MM.1S (cell line): ENCODE data around the gene CDKN1B.

Experiments used
- DNase-seq: peaks from one replicate; pipeline ENCODE4 v3.0.0-alpha.2; 2015
- H2AFZ ChIP-seq: fragments of 300-600 bp; sonication (generic); 2 replicates; pipeline ENCODE4 v1.6.0; 2016; ENCODE audit warnings: antibody characterized with exemption, low read length
- H3F3A ChIP-seq: fragments of 300-600 bp; sonication (generic); 2 replicates; pipeline ENCODE4 v1.6.1; 2016; ENCODE audit warnings: mild to moderate bottlenecking, antibody characterized with exemption, low read length, moderate library complexity, mixed read lengths; ENCODE audit not compliant: insufficient read depth
- H3K27ac ChIP-seq: fragments of 300-600 bp; sonication (generic); 2 replicates; pipeline ENCODE4 v1.5.1; 2016; ENCODE audit warnings: mild to moderate bottlenecking, low read length
- H3K27me3 ChIP-seq: fragments of 300-600 bp; sonication (generic); replicated peaks from 2 replicates; pipeline ENCODE4 v1.6.0; 2016; ENCODE audit warnings: low read length; ENCODE audit not compliant: insufficient read depth
- H3K36me3 ChIP-seq: fragments of 300-600 bp; sonication (generic); replicated peaks from 2 replicates; pipeline ENCODE4 v1.6.1; 2016; ENCODE audit warnings: mild to moderate bottlenecking, low read length, mixed read lengths; ENCODE audit not compliant: insufficient read depth
- H3K4me1 ChIP-seq: fragments of 300-600 bp; sonication (generic); 2 replicates; pipeline ENCODE4 v1.6.1; 2016; ENCODE audit warnings: low read length, mixed read lengths
- H3K4me2 ChIP-seq: fragments of 300-600 bp; sonication (generic); 2 replicates; pipeline ENCODE4 v1.6.0; 2016; ENCODE audit warnings: low read depth, low read length
- H3K4me3 ChIP-seq: fragments of 300-600 bp; sonication (generic); 2 replicates; pipeline ENCODE4 v1.5.1; 2016; ENCODE audit warnings: low read length, mixed read lengths
- H3K79me2 ChIP-seq: fragments of 300-600 bp; sonication (generic); 2 replicates; pipeline ENCODE4 v1.6.1; 2016; ENCODE audit warnings: mixed run types, low read length, mixed read lengths
- H3K9ac ChIP-seq: fragments of 300-600 bp; sonication (generic); 2 replicates; pipeline ENCODE4 v1.6.1; 2016; ENCODE audit warnings: low read length, mixed read lengths
- H3K9me2 ChIP-seq: fragments of 300-600 bp; sonication (generic); replicated peaks from 2 replicates; pipeline ENCODE4 v1.6.1; 2016; ENCODE audit warnings: mild to moderate bottlenecking, low read length, mixed read lengths; ENCODE audit not compliant: insufficient read depth
- H3K9me3 ChIP-seq: fragments of 300-600 bp; sonication (generic); replicated peaks from 2 replicates; pipeline ENCODE4 v1.6.1; 2016; ENCODE audit warnings: mild to moderate bottlenecking, low read length, mixed read lengths; ENCODE audit not compliant: insufficient read depth
- H4K20me1 ChIP-seq: fragments of 300-600 bp; sonication (generic); 2 replicates; pipeline ENCODE4 v1.6.1; 2016; ENCODE audit warnings: mild to moderate bottlenecking, low read length, moderate library complexity, mixed read lengths; ENCODE audit not compliant: insufficient read depth
- CTCF ChIP-seq: fragments of 300-600 bp; sonication (generic); IDR thresholded peaks from 2 replicates; pipeline ENCODE4 v1.5.1; 2016; ENCODE audit warnings: antibody characterized with exemption, low read length, mixed read lengths
- EZH2 ChIP-seq: fragments of 300-600 bp; sonication (generic); optimal IDR thresholded peaks from 2 replicates; pipeline ENCODE3; 2017; ENCODE audit warnings: low read depth, mild to moderate bottlenecking, antibody characterized with exemption, low read length, mixed read lengths
- EZH2phosphoT487 ChIP-seq: fragments of 300-600 bp; sonication (generic); IDR thresholded peaks from 2 replicates; pipeline ENCODE4 v1.6.1; 2018; ENCODE audit warnings: antibody characterized with exemption, low read length

CDKN1B gene

GRCh38 chr12:12726555-12727093 lies 9.5 kb downstream of the CDKN1B start:
- peak overlapping the region; percentile 97 for H3K27ac ChIP-seq
- H4K20me1 ChIP-seq, result no peaks in the 10 kb centered on the region
- H3K9ac ChIP-seq, result peak overlapping the region; percentile 88
- H3K9me2 ChIP-seq, result no peaks in the 10 kb centered on the region
- H3K79me2 ChIP-seq, result peaks cover 89% of the 10 kb centered on the region
- peak overlapping the region; percentile 83 for H3K4me3 ChIP-seq
- H3K4me2 ChIP-seq, result peak overlapping the region; percentile 86
- H3K36me3 ChIP-seq, result no peaks in the 10 kb centered on the region; the same call in 1 of the 2 replicates
- no peaks in the 10 kb centered on the region for H3K27me3 ChIP-seq
- H3K9me3 ChIP-seq, result no peaks in the 10 kb centered on the region
- H3K4me1 ChIP-seq, result peaks cover 21% of the 10 kb centered on the region
- peaks cover 56% of the 10 kb centered on the region for H3F3A ChIP-seq
- TF ChIP-seq CTCF, result no peak
- no peak for TF ChIP-seq EZH2phosphoT487
- TF ChIP-seq EZH2, result no peak
- H2AFZ ChIP-seq, result no peak overlapping the region
- peak; percentile 45 for DNase-seq

- no peak for DNase-seq
- Histone ChIP-seq H3K9ac (no peak overlapping the region), H3K79me2 (peaks cover 98% of the 10 kb centered on the region), H3K4me3 (no peak overlapping the region), H2AFZ (no peak overlapping the region), H3K9me3 (no peaks in the 10 kb centered on the region), H3K36me3 (no peaks in the 10 kb centered on the region; the same call in 1 of the 2 replicates), H3K9me2 (no peaks in the 10 kb centered on the region), H3K4me1 (peaks cover 33% of the 10 kb centered on the region), H3K27ac (no peak overlapping the region), H3K4me2 (no peak overlapping the region), H3K27me3 (no peaks in the 10 kb centered on the region), H3F3A (peaks cover 20% of the 10 kb centered on the region), H4K20me1 (no peaks in the 10 kb centered on the region)
- TF ChIP-seq EZH2 (no peak), EZH2phosphoT487 (no peak), CTCF (no peak)
Observed at GRCh38 chr12:12731178-12731577, 14.0 kb downstream of the CDKN1B start.

- Histone ChIP-seq H3K79me2 (peaks cover 96% of the 10 kb centered on the region), H3K36me3 (no peaks in the 10 kb centered on the region; the same call in 1 of the 2 replicates), H3K27ac (no peak overlapping the region), H3F3A (peaks cover 19% of the 10 kb centered on the region), H3K4me2 (no peak overlapping the region), H3K9me3 (no peaks in the 10 kb centered on the region), H2AFZ (no peak overlapping the region), H3K4me1 (peaks cover 37% of the 10 kb centered on the region), H3K4me3 (no peak overlapping the region), H3K9me2 (no peaks in the 10 kb centered on the region), H3K27me3 (no peaks in the 10 kb centered on the region), H3K9ac (no peak overlapping the region), H4K20me1 (no peaks in the 10 kb centered on the region)
- no peak for DNase-seq
- TF ChIP-seq EZH2phosphoT487 (no peak), CTCF (no peak), EZH2 (no peak)
Observed at GRCh38 chr12:12731785-12732184, 14.6 kb downstream of the CDKN1B start.
